ENCODE data around the gene DSE. TPM values are rescaled to one million over a fixed set of nuclear protein-coding genes. Genes with fewer than 3 reads are reported as not detected.

DSE gene
- total RNA-seq, 1 donor from 2014 or later: 80.5 TPM

DNA sequence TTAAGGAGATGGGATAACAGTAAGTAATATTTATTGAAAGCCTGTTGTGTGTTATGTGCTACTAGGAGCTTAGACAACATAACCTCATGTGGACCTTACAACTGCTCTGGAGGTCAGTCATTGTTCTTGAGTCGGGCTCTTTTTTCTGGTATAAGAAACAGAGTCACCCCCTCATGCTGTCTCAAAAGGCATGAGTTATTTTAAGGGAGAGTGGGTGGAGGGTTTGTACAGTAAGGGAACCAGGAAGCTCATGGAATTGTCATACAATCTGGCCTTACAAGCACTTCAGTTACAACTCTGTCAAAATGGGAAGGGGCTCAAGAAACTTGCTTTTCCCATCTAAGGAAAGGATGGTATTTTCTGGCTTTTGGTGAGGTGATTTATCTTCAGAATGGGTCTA is 16.5 kb upstream of the DSE start:
- Mint-ChIP-seq H3K36me3 (no peaks in the 10 kb centered on the region), H3K4me1 (ENCODE audit: unreplicated experiment) (peaks cover 3% of the 10 kb centered on the region), H3K27me3 (no peaks in the 10 kb centered on the region), H3K27ac (no peak overlapping the region), H3K4me3 (no peak overlapping the region), H3K9me3 (no peaks in the 10 kb centered on the region)
- no peak for DNase-seq (ENCODE audit: extremely low spot score, unreplicated experiment)
- TF ChIP-seq, protein P1, sequence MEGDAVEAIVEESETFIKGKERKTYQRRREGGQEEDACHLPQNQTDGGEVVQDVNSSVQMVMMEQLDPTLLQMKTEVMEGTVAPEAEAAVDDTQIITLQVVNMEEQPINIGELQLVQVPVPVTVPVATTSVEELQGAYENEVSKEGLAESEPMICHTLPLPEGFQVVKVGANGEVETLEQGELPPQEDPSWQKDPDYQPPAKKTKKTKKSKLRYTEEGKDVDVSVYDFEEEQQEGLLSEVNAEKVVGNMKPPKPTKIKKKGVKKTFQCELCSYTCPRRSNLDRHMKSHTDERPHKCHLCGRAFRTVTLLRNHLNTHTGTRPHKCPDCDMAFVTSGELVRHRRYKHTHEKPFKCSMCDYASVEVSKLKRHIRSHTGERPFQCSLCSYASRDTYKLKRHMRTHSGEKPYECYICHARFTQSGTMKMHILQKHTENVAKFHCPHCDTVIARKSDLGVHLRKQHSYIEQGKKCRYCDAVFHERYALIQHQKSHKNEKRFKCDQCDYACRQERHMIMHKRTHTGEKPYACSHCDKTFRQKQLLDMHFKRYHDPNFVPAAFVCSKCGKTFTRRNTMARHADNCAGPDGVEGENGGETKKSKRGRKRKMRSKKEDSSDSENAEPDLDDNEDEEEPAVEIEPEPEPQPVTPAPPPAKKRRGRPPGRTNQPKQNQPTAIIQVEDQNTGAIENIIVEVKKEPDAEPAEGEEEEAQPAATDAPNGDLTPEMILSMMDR (conservative IDR thresholded peaks at IDR 0.05): no peak

DNA sequence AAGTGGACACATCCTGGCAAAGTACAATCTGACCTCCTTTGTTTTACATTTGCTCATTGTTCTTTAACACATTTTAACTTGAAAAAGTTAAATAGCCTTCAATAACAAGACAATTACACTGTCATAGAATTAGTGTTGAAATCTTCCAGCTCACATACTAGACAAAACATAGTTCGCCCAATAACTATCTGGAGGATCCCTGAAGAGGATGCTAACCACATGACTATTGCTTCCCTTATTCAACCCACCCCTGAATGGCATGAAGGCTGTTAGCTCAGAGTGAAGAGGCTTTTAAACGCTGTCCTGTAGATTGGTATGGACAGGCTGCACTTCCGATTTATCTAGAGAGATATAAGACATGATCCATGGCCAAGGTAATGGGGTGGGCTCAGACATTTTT is 15.0 kb upstream of the DSE start:
- no peak for DNase-seq (ENCODE audit: extremely low spot score, unreplicated experiment)
- Mint-ChIP-seq H3K27me3 (no peaks in the 10 kb centered on the region), H3K27ac (no peak overlapping the region), H3K4me1 (ENCODE audit: unreplicated experiment) (peaks cover 3% of the 10 kb centered on the region), H3K9me3 (no peaks in the 10 kb centered on the region), H3K4me3 (no peak overlapping the region), H3K36me3 (no peaks in the 10 kb centered on the region)
- TF ChIP-seq, protein P1 (conservative IDR thresholded peaks at IDR 0.05): no peak

DNA sequence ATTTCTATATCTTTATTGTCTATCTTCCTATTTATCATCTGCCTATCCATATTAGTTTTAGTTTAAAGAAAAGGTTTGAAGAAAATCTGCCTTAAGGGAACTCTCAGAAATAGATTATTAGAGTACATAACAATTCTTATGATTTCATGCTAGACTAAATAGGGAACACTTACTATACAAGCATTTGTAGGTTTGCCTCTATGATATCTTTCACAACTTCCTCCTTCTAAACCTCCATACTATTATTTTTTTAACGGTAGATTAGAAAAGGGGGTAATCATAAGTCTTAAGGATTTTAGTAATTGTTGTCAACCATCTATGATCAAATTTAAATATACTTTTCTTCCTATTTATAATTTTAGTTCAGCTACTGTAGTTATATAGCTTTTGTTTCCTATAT is 11.6 kb upstream of the DSE start:
- Mint-ChIP-seq H3K36me3 (no peaks in the 10 kb centered on the region), H3K27ac (no peak overlapping the region), H3K4me3 (no peak overlapping the region), H3K27me3 (no peaks in the 10 kb centered on the region), H3K4me1 (ENCODE audit: unreplicated experiment) (no peaks in the 10 kb centered on the region), H3K9me3 (no peaks in the 10 kb centered on the region)
- no peak for DNase-seq (ENCODE audit: extremely low spot score, unreplicated experiment)
- TF ChIP-seq, protein P1 (conservative IDR thresholded peaks at IDR 0.05): no peak

DNA sequence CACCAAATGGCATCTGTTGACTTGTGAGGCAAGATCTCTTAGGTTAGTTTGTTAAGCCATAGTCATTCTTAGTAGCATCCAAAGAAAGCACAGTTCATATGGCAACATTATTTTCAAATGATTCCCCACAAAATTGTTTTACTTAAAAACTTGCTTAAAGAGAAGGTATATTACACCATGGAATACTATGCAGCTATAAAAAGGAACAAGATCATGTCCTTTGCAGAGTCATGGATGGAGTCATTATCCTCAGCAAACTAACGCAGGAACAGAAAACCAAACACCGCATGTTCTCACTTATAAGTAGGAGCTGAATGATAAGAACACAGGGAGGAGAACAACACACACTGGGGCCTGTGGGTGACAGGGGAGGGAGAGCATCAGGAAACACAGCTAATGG is 10.9 kb upstream of the DSE start:
- no peaks in the 10 kb centered on the region for H3K9me3 Mint-ChIP-seq
- H3K27me3 Mint-ChIP-seq: no peaks in the 10 kb centered on the region
- H3K36me3 Mint-ChIP-seq: no peaks in the 10 kb centered on the region
- H3K4me1 Mint-ChIP-seq (ENCODE audit: unreplicated experiment): no peaks in the 10 kb centered on the region
- DNase-seq (ENCODE audit: extremely low spot score, unreplicated experiment): no peak
- TF ChIP-seq, protein P1 (conservative IDR thresholded peaks at IDR 0.05): no peak
- H3K4me3 Mint-ChIP-seq: no peak overlapping the region
- no peak overlapping the region for H3K27ac Mint-ChIP-seq

DNA sequence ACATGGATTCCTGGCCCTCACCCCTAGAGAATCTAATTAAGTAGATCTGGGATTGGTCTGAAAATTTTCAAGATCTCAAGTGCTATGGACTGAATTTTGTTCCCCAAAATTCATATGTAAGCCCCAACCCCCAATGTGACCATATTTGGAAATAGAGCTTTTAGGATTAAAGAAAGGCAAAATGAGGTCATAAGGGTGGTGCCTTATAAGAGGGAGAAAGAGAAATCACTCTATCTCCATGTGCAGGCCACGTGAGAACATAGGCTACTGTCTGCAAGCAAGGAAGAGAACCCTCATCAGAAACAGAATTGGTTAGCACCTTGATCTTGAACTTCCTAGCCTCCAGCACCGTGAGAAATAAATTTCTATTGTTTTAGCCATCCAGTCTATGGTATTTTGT is 8.5 kb upstream of the DSE start:
- no peak for DNase-seq (ENCODE audit: extremely low spot score, unreplicated experiment)
- TF ChIP-seq, protein P1 (conservative IDR thresholded peaks at IDR 0.05): no peak
- Mint-ChIP-seq H3K9me3 (no peaks in the 10 kb centered on the region), H3K27ac (no peak overlapping the region), H3K36me3 (no peaks in the 10 kb centered on the region), H3K27me3 (no peaks in the 10 kb centered on the region), H3K4me3 (no peak overlapping the region), H3K4me1 (ENCODE audit: unreplicated experiment) (no peaks in the 10 kb centered on the region)

DNA sequence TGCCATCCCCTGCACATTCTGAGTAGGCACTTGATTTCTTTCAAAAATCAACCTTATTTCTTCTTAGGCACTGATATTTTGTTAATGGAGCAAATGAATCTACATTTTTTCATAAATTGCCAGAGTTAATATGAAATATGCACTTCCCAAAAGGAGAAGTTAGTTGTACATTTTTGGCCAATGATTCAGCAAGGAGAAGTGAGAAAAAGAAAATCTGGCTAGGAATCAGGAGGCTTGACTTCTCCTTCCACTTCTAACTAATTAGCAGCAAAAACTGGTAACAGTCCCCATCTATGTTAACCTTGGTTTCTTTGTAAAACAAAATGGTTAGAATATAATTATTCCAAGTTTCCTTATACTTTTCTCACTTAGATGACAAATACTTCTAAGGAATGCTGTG is 7.0 kb upstream of the DSE start:
- no peak for DNase-seq (ENCODE audit: extremely low spot score, unreplicated experiment)
- Mint-ChIP-seq H3K36me3 (no peaks in the 10 kb centered on the region), H3K27me3 (peaks cover 2% of the 10 kb centered on the region), H3K9me3 (no peaks in the 10 kb centered on the region), H3K4me3 (no peak overlapping the region), H3K27ac (no peak overlapping the region), H3K4me1 (ENCODE audit: unreplicated experiment) (peaks cover 7% of the 10 kb centered on the region)
- TF ChIP-seq, protein P1 (conservative IDR thresholded peaks at IDR 0.05): no peak

Data from type B pancreatic cell (in vitro differentiated cells).